HG03097 (cell line): Measurements from ENCODE around the gene CLEC16A.

ENCODE experiments used
- ATAC-seq: cut with Tn5 transposase; IDR thresholded peaks from one replicate; pipeline ENCODE4 v1.9.1; 2021; ENCODE audit not compliant: unreplicated experiment, low FRiP score

Gene CLEC16A

DNA sequence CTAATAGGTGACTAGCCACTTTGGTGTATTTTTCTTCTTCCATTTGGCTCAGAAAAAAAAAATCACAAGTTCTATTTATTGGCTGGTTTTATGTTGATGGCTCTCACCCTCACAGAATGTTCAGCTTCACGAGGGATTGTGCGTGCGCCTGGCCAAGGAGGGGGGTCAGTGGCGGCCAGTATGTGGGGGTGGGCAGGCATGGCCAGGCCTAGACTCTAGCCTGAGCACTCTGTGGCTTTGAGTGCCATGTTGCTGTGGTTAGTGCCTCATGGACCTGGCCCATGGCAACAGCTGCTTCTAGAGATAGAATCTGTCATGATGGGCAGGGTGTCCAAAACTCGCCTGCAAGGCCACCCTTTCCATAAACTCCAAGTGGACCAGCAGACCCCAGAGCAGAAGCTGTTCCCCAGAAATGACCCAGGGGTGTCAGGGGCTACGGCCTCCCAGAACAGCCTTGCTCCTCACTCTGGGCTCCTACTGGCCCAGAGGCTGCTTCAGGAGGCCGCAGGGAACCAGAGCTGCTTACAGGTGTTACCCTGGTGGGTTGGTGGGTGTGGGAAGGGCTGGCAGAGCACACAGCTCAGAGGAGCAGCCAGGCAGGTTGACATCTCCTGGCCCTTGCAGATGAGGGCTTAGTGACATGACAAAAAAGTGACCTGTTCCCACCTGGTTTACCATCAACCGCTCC is 186.8 kb downstream of the CLEC16A start:
- ATAC-seq: no peak

DNA sequence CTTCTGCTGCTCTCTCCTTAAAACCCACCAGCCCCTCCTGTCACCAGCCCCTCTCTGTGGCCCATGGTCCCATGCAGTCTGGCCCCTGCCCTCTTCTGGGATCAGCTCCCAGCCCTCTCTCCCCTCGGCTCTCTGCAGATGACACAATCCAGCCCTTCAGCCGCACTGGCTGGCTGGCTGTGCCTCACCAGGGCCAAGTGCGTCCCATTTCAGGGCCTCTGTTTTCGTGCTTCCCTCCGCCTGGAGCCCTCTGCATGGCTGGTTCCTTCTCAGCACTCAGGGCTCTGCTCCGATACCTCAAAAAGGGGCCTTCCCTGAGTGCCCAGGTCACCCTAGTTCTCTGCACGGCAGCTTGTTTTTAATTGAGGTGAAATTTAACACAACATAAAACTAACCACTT is 187.3 kb downstream of the CLEC16A start:
- ATAC-seq: no peak

DNA sequence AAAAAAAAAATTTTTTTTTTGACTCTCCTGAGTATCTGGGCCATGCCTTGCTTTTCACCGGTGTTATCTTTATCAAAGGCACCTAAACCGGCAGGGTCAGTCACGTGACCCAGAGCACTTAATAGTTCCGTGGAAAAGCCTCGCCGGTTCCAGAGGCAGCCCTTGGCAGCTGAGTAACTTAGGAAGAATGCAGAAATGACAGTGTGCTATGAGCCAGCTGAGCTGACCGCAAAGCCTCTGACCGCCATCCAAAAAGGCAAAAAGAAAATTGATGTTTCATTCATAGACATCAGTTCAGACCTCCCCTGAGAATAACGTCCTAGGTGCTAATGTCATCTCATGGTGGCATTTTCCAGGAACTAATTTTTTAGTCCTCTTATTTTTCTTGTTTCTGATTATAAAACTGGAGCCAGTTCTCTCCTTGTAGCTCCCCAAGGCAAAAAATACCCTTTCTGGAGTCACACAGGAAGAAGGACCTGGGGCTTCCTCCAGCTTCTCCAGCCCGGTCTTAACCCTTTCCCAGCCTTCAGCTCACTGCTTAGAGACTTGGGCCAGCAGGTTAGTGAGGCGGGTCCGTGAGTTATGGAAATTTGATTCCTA is 189.1 kb downstream of the CLEC16A start:
- ATAC-seq: no peak

DNA sequence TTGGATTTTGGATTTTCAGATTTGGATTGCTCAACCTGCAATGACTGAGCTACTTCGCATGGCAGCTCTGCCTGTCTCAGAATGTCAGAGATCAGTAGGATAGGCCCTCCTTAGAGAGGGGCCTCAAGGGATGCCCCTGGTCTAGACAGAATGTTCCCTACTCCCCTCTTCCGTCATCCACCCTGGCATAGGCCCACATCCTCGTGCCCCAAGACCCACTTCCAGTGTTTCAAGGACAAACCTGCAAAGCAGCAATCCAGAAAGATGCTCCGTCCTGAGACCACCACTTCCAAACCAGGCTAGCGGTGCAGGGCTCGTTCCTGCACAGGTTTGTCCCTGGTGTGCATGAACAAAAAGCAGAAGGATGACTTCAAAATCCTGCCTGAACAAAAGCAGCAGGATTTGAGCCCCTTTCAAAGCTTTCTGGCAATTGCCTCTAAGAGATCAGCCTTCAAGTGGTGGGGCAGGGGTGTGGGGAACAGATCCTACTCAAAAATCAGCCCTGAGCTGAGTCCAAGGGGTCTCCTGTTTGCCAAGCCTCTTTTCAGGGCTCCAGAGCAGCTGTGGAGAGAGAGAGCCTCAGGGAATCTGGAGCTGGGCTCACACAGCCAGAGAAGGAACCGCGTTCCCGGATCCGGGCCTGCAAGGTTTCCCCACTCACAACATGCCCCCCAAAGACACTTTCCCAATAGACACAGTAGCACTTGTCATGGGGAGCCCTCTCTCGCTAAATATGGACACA is 190.5 kb downstream of the CLEC16A start:
- no peak for ATAC-seq

DNA sequence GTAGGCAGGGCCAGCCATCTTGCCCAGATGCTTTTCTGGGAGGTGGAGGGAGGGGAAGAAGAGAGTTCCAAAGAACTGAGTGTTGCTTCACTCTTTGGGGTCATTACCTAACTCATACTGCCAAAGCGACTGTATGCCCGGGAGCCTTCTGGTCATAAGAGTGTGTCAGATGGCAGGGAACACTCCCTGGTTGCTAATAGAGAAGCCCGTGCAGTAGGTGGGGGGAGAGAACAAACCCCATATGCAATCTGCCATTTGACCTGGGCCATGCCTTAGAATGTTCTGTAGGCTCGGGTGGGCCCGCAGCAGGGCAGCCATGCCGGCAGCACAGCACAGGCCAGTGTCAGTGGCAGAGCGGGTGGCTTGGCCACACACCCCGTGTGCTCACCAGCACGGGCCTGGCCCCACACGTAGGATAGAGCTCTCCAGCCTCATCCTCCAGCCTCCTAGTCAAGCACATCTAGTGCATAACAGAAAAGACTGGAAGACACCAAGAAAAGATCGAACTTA is 191.2 kb downstream of the CLEC16A start:
- no peak for ATAC-seq

DNA sequence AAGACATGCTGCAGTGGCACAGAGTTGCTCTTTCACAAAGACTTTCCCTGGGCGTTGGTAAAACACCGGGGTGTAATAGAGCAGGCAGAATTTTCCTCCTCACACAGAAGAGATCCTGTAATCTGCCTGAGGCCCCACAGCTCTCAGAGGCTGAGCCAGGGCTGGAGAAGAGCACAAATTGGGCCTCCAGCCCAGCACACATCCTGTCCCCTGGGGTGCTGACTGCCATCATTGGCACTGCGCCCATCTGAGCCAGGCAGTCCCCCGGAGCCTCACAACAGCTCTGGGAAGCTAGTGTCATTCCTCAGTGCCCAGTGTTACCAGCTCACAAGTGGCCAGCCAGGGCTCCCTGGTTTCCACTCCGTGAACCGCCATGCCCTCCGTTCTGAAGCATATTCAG is 192.2 kb downstream of the CLEC16A start:
- no peak for ATAC-seq

DNA sequence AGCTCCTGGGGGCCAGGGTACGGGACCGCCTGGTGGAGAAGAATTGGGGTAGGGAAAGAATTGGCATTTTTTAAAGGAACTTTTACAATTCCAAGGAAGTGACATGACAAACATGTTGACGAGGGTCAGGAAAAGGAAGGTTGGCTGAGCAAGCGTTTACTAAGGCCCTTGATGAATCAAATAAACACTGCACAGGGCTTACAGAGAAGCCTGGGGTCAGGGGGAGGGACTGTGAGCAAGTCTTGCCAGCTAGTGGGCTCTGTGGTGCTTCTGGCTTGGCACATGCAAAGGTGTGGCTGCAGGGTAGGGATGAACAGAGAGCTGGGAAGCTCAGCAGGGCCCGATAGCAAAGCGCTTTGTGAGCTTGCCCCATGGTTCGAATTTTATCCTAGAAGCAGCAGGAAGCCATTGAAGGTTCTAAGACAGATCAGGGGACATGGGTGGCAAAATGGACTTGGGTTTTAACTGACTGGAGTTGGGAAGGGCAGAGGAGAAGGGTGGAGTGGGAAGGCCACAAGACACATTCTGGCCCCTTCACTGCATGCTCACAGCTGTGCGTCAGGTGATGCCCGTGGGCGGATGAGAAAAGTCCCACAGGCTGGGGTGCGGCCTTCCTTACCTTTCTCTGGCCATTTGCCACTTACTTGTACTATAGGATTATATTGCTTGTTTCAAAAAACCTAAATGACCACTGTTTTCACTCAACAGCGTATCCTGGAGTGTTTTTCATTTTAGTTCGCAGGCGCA is 193.8 kb downstream of the CLEC16A start:
- ATAC-seq: no peak

DNA sequence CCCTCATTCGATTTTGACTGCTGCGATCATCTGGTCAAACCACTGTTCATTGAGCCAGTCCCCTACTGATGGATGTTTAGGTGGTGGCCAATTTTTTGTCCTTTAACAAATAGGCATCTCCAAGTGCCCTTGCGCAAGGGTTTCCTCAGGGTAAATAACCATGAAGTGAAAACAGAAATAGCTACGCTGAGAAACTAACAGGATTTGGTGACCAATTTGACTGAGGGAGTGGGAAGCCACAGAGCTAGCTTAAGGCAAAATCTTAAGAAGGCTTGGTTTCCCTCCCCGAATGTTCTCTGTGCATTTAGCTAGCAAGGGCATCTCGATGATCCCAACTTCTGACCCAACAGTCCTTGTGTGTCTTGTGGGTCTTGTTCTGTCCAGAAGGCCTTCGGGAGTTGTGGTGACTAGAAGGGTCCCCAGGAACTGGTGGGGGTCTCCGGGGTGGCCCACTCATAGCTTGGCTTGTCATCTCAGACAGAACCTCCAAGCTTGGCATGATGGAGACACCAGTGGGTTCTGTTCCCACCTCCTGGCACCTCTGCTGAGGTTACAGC is 194.5 kb downstream of the CLEC16A start:
- ATAC-seq: no peak

DNA sequence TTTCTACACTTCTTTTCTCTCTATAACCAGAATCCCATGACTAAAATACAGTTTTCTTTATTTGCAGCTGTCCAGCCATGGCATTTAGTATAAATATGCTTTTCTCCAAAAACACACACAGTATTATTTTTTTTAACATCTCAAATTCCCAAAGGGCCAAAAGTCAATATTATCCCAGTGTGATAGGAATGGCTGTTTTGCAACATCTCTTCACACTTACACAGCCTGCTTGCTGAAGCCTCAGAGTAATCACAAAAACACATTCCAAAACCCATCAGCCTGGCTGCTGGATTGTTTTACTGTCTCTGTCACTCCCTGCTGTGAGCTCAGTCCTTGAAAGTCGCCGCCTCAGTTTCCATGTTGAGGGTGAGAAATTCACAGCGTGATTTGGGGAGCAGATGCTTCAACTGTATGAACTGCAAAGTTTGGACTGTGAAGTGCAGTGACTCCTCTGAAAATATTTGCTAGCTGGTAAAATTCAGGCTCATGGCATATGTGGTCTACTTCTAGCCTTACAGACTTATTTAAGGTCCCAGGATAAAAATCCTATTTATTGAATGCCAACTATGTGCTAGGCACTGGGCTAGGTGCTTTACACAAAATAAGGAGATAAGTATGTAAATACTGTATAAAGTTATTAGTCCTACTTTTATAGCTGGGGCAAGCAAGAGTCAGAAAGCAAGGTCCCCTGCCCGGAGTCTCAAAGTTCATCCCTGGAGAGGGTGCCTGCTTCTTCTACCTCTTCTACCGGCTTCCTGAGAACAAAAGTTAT is 195.1 kb downstream of the CLEC16A start:
- ATAC-seq: no peak

DNA sequence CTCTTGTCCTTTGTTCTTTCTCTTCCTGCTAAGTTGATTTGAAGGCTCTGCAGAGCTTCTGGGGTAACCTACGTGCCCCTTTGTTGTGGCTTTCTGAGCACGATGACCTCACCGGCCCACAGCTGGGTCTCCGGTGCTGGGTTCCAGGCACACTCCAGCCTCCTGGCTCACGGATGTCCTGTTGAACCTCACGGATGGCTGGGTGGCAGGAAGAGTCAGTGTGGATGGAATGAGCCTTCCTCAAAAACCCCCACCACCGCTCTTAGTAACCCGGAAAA is 195.7 kb downstream of the CLEC16A start:
- no peak for ATAC-seq

DNA sequence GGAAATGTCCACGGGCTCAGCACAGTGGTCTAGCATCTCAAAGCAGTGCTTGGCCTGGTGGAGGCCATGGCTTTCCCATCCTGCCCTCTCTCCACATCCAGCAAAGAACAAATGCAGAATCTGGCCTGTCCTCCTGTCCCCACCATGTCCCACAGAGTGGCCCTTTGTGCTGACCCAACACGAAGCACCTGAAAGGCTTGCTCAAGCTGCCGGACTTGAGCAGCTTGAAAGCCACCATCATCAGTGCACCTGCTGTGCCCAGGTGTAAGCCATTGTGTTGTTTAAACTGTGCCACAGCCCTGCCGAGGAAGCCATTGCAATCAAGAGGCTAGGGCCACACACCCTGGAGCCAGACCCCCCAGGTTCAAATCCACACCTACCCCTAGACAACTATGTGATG is 196.1 kb downstream of the CLEC16A start:
- ATAC-seq: no peak

DNA sequence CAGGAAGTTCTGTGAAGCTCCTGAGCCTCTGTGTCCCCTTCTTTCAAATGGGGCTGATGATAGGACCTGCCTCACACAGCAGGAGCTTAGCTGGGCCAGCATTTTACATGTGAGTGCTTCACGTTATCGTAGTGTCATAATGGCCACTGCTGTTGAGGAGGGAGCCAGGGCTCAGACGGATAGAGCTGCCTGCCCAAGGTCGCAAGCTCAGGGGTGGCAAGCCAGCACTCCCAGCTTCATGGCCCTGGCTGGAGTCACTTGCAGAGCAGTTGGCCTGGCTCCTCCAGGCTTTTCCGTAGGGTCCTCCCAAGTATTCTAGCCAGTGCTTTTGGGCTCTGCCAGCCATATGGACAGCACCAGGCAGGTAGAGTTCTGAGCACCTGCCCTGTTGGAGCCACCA is 196.5 kb downstream of the CLEC16A start:
- ATAC-seq: no peak

DNA sequence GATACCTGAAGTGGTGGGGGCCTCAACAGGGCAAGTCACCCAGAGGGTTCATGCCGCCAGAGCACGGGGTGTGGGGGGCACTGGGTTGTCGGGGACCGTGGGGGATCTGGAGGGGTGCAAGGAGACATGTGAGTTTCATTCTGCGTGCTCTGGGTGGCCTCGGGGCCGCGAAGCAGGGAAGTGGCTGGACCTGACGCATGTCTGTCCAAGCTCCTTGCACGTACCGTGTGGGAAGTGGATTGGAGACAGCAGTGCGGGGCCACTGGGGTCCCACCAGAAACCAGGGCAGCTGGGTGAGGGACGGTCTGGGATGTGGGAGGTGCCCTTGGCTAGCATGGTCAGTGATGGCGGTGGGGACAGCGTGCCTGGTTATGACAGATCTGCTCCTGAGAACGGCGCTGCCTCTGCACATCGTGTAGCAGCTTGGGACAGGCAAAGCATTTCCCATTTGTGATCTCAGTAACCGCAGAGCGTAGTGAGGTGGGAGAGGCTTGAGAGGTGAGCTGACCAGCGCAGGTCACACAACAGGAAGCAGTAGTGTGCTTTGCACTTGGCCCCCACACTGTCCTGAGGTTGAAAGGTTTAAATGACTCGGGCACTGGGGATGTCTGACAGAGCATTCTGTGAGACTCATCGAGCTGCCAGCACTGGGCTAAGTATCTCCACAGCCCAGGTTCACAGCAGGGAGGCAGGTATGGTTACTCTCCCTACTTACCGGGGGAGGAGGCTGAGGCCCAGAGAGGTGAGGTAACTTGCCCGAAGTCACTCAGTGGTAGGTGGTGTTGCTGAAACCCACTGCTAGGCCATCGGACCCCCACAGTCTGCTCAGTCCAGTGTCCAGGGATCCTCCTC is 197.3 kb downstream of the CLEC16A start:
- no peak for ATAC-seq

DNA sequence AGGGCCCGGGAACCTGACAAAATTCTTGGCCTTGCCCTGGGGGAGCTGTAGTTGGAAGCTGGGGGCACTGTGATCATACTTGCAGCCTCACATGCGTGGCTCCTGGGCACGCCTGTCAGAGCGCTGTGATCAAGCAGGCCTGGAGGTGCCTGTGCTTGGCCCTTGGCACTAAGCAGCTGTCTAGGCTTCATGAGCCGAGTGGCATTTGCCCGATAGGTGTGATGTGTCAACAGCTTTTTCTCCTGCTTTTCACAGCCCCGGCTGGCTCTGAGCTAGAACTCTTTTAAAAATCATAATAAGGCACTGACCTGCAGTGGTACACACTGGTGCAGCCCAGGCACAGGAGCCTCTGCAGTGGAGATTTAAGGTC is 197.9 kb downstream of the CLEC16A start:
- no peak for ATAC-seq

DNA sequence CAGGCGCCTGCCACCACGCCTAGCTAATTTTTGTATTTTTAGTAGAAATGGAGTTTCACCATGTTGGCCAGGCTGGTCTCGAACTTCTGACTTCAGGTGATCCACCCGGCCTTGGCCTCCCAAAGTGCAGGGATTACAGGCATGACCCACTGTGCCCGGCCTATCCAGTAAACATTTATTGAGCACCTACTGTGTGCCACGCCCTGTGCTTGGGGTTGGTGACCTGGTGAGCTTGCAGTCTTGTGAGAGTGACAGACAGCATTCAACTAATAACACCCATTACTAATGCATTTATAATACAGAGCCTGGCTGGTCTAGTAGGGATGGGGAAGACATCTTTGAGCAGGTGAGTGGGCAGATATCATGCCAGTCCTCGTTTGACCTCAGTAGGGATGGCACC is 198.6 kb downstream of the CLEC16A start:
- no peak for ATAC-seq

DNA sequence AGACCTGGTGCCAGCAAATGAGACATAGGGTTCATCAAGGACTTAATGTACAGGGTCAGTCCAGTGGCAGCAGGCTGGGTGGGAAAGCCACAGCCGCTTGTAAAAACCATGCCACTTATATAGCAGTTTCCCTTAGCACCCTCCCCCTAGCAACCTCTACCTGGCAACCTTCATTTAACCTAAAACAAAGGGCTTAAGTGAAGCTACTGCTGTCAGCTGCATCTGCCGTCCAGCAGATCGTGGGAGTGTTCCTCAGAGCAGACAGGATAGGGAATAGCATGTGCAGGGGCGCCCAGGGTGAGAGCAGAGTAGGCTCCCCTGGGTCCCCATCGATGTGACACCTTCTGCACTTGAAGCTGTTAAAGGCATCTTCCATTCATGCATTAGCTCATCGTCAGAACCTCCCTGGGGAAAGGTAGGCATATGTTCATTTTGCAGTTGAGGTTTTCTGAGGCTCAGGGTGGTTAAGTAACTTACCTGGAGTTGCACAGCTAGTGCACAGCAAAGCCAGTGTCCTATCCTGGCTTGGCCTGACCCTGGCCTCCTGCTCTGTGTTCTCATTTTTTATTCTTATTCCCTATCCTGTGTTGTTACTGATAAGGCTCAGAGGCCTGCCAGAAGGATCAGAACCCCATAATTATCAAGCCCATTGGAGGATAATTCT is 199.1 kb downstream of the CLEC16A start:
- ATAC-seq: no peak

DNA sequence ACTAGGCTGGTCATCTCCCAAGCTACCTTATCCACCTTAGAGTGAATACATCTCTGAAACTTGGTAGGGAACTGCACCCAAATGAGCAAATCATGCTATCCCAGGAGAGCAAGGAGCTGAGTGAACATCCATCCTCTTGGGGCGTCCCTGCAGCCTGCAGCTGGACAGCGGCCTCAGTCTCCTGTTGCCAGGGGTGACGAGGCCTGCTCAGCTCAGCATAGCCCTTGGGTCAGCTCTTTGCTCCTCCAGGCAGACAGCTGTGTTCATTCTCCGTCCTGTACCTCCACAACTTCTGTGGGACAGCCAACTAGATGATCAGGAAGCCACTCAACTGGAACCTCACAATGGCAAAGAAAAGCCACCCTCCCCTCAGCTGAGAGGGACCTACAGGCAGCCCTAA is 199.8 kb downstream of the CLEC16A start:
- no peak for ATAC-seq

DNA sequence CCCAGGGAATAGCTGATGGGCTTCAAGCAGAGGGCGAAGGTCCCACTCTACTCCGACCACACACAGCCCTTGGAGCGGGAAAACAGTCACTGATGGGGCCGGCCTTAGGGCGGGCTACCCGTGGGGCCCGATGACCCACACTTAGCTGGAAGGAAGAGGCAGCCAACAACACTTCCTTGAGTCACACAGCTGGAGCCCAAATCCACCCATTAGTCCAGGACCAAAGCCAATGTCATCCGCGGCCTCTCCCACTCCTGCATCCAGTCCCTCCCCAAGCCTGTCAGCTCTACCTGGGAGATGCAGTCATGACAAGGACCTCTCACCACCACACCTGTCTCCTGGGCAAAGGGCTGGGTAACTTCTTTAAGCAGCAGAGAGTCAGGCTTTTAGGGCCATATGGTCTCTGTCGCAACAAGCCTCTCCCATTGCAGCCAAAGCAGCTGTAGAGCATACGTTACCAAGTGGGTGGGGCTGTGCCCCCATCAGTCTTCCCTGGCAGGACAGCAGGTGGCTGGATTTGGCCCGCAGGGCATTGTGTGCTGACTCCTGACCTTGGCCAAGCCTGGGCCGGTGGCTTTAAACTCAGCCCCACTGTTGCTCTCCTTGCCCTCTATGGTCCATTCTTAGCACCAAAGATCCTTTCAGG is 200.9 kb downstream of the CLEC16A start:
- ATAC-seq: no peak
